Stimulated activated CD8-positive, alpha-beta memory T cell treated with anti-CD3 and anti-CD28 coated beads, Interleukin-7, amount 100 ng/mL, for 4 hours (primary cell): ENCODE data around the gene TLE6.
"Not testable (repeated sequence)": the region's sequence is repeated elsewhere in the genome, so short reads cannot be mapped to it uniquely, and the experiment has no call there.

Experiments used
- DNase-seq, 2 donors: peaks; one replicate each; pipeline ENCODE4 v3.0.0-alpha.2; 2020; ENCODE audit warnings: low read depth in 2 of 2

The TLE6 gene

GRCh38 chr19:2977001-2977745, at the start of gene TLE6:
TLE6 (plus strand) TSS chr19:2977564; CDS start chr19:2978234, 670 bp downstream.
- DNase-seq = peak; percentile 89 to 93

- DNase-seq = no peak
These were observed 43.9 kb upstream of the TLE6 start for GRCh38 chr19:2933490-2933910.

GRCh38 chr19:2935863-2936262, 41.5 kb upstream of the TLE6 start:
- DNase-seq = not testable (repeated sequence)

- DNase-seq = no peak
These were observed 34.3 kb upstream of the TLE6 start for GRCh38 chr19:2942928-2943640.

GRCh38 chr19:2944403-2944774, 33.0 kb upstream of the TLE6 start:
- no peak for DNase-seq

- DNase-seq = peak; percentile 96 to 99
These were observed 32.4 kb upstream of the TLE6 start, which contains the start of gene ZNF77 for GRCh38 chr19:2944775-2945574. ZNF77 (minus strand) TSS chr19:2944971; CDS start chr19:2944840, 131 bp downstream.

- no peak for DNase-seq
These were observed 31.7 kb upstream of the TLE6 start for GRCh38 chr19:2945575-2946184.

GRCh38 chr19:2949939-2950285, 27.5 kb upstream of the TLE6 start:
- DNase-seq = no peak

GRCh38 chr19:2950286-2951124, 26.9 kb upstream of the TLE6 start:
- DNase-seq = peak; percentile 99 to 100

- no peak for DNase-seq
These were observed 24.3 kb upstream of the TLE6 start for GRCh38 chr19:2952953-2953481.

GRCh38 chr19:2957160-2957559, 20.2 kb upstream of the TLE6 start:
- no peak for DNase-seq

- no peak for DNase-seq
These were observed 17.2 kb upstream of the TLE6 start for GRCh38 chr19:2960120-2960519.

GRCh38 chr19:2962018-2962670, 15.2 kb upstream of the TLE6 start:
- no peak for DNase-seq

- no peak for DNase-seq
These were observed 14.2 kb upstream of the TLE6 start for GRCh38 chr19:2963122-2963521.

GRCh38 chr19:2963631-2964030, 13.7 kb upstream of the TLE6 start:
- not testable (repeated sequence) for DNase-seq

GRCh38 chr19:2964874-2965273, 12.5 kb upstream of the TLE6 start:
- DNase-seq = no peak

- no peak for DNase-seq
These were observed 9.4 kb upstream of the TLE6 start for GRCh38 chr19:2967972-2968371.

- DNase-seq = no peak
These were observed 8.3 kb upstream of the TLE6 start for GRCh38 chr19:2969104-2969504.

- DNase-seq = no peak
These were observed 7.0 kb upstream of the TLE6 start for GRCh38 chr19:2970201-2970835.

GRCh38 chr19:2973229-2973628, 4.1 kb upstream of the TLE6 start:
- DNase-seq = no peak
